GM19099 (cell line): ENCODE data around the gene BEND7.

Experiments
- POLR2A ChIP-seq: IDR thresholded peaks from 3 replicates; pipeline ENCODE4 v1.6.1; 2011; ENCODE audit warnings: low read depth; ENCODE audit not compliant: insufficient read length; ENCODE audit errors: extremely low read depth

BEND7 gene

DNA sequence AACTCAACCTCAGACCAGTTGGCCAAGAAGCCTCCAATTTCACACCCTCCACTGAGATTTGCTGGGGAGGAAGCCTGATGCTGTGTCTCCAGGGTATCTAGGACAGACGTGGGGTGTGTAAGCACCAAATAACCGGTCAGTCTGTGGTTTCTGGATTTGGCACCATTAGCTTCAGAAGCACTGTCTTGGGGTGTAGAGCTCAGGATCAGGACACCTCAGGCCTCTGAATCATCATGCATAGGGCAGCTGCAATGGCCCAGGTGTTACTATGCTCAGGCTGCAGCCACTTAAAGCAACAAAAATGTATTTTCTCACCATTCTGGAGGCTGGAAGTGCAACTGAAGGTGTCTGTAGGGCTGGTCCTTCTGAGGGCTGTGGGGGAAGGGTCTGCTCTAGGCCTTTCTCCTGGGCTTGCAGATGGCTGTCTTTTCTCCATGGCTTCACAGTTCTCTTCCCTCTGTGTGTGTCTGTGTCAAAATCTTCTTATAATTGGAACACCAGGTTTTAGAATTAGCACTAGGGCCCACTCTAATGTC is 107.4 kb downstream of the BEND7 start:
- no peak for TF ChIP-seq POLR2A

DNA sequence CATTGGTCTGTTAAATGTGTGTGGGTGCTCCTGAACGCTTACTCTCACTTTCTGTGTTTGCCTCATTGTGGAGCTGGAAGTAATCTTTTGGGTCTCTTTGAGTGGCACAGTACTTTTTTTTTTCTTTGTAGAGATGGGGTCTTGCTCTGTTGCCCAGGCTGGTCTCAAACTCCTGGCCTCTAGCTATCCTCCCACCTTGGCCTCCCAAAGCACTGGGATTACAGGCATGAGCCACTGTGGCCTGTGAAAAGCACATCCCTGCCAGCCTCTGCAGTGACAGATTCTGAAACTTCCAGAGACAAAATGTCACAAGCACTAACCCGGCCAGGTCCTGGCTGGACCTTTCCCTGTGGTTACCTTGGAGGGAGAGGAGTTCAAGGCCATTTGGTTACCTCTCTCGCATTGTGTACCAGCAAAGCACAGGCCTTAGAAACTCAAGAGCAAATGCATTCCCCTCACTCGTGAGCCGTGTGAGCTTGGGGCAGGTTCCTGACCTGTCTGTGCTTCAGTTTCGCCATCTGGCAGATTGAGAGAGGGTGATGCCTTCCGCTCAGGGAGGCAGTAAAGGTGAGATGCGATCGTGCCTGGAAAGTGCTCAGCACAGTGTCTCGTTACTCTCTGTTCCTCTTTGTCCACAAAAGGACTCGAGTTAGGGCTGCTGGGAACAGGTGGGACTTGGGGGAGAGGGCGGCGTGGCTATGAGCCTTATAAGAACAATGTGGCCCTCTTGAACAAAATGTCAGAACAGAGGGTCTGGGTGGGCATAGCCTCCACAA is 108.1 kb downstream of the BEND7 start:
- no peak for TF ChIP-seq POLR2A

DNA sequence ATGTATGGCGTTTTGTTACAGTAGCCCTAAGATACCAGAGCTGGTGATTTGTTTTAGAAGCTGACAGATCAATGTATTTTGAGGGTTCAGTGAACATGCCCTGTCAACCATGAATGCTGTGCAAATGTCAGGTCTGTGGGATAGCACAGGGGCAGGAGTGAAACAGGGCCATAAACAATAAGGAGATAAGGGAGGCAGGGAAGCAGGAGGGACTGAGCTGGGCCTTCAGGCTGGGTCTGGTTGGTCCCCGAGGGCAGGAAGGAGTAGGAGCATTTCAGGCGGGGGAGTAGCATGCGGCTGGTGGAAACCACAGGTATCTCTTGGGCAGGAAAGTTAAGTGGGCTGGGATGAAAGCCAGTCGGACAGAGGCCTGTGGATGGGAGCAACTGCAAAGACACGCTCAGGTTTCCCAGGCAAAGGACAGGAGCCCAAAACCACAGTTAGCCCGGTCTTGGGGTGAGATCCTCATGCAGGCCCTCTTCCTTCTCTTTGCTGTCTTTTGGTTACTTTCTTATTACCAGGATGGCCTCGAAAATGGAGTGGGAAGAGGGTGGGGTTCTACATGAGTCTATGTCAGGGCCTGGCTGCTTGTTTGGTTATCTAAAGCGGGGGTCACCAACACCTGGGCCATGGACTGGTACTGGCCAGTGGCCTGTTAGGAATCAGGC is 111.2 kb downstream of the BEND7 start:
- no peak for TF ChIP-seq POLR2A

DNA sequence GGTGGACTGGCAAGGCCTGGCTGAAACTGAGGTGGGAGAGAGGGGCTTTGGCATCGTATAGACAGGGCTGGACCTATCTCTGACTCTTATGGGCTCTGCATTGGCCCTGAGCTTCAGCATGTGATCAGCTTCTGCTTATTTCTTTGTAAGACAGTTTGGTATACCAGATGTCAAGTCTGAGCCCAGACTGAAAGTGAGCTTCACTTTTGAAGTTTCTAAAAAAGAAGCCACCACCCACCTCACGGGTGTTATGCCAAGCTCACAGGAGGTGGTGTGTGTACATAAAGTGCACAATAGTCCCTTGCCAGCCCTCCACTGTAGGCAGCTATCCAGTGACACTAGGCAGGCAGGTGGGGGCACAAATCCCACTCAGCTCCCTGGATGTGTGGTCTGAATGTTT is 112.1 kb downstream of the BEND7 start:
- no peak for TF ChIP-seq POLR2A

DNA sequence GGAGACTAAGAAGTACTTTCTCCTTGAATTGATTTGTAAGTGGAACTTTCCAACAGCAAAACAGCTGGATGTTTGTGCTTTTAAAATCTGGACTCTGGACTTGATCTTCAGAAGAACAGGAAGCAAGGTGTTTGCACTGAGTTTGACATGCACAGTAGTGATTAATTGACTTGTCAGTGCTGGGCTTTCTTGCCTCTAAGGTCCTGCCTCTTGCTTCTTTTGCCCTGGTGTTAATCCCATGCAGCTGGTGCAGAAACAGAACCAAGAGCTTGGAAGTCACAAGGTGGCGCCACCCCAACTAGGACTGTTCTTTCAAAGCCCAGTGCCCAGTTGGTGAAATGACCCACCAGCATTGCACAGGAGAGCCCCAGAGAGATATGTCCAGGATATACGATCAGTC is 114.0 kb downstream of the BEND7 start:
- TF ChIP-seq POLR2A, result no peak

DNA sequence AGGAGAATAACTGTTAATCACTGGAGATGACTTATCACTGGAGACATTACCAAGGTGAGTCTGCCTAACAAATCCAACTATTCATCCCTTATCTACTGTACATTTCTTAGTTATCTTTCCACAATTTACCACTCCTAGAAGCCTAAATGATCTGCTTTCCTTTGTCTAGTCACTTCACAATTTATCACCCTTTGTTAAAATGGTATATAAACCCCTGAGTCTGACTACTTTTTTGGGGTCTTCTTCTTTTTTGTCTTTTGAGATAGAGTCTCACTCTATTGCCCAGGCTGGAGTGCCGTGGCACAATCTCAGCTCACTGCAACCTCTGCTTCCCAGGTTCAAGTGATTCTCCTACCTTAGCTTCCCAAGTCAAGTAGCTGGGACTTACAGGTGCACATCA is 114.7 kb downstream of the BEND7 start:
- no peak for TF ChIP-seq POLR2A

DNA sequence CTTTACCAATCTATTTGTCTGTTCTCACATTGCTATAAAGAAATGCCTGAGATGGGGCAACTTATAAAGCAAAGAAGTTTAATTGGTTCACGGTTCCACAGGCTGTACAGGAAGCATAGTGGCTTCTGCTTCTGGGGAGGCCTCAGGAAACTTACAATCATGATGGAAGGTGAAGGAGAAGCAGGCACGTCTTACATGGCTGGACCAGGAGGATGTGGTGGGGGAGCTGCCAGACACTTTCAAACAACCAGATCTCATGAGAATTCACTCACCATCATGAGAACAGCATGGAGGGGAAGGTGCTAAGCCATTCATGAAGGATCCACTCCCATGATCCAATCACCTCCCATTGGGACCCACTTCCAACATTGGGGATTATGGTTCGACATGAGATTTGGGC is 115.9 kb downstream of the BEND7 start:
- TF ChIP-seq POLR2A, result no peak

DNA sequence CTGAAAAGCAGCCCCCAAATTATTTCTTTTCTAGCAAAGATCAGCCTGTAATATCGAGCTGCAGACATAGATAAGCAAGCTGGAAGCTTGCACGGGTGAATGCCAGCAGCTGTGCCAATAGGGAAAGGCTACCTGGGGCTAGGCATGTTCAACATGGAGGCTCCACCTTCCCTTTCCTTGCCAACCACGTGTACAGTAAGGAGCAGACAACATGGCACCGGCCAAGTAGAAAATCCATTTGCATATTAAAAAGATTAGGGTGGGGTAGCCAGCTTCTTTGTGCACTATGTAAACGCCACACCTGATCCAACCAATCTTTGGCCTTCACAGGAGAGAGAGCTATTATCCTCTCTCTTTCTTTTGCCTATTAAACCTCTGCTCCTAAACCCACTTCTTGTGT is 124.0 kb downstream of the BEND7 start:
- no peak for TF ChIP-seq POLR2A

DNA sequence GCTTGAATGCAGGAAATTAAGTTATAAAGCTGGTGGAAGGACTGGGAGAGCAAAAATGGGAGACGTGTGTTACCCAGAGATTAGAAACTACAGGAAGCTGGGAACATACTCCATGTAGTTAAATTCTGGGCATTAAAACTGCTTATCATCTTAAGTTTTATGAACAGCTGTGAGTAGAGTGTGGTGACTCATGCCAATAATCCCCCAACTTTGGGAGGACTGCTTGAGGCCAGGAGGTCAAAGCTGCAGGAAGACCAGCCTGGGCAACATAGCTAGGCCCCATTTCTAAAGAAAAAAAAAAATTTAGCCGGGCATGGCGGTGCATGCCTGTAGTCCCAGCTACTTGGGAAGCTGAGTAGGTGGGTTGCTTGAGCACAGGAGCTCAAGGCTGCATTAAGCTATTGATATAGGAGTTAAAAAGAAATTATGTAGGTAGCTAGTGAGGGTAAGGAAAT is 124.5 kb downstream of the BEND7 start:
- no peak for TF ChIP-seq POLR2A

DNA sequence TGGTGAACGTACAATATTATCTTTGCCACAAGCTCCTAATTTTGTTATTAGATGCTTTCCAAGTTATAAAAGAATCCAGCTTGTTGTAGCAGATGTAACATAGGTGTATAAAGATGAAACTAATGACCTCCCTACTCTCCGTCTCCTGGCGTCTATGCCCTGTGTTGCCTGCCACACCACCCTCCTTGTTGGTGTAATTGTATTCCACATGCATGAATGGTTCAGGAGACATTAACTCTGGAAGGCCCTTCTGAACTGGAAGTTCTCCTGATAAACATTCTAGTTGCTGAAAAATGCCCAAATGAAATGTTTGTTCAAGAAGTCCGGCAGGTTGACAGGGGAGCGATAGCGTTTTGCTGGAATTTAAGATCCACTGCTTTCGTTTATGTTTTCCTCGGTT is 126.8 kb downstream of the BEND7 start:
- no peak for TF ChIP-seq POLR2A

DNA sequence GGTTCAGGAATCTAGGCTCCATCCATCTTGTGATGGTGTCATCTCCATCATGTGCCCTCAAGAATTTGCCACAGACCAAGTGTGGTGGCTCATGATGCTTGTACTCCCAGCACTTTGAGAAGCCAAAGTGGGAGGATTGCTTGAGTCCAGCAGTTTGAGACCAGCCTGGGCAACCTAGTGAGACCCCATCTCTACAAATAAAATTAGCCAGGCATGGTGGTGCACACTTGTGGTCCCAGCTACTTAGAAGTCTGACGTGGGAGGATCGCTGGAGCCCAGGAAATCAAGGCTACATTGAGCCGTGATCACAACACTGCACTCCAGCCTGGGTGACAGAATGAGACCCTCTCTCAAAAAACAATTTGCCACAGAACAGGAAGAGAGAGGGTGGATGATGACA is 127.7 kb downstream of the BEND7 start:
- no peak for TF ChIP-seq POLR2A

DNA sequence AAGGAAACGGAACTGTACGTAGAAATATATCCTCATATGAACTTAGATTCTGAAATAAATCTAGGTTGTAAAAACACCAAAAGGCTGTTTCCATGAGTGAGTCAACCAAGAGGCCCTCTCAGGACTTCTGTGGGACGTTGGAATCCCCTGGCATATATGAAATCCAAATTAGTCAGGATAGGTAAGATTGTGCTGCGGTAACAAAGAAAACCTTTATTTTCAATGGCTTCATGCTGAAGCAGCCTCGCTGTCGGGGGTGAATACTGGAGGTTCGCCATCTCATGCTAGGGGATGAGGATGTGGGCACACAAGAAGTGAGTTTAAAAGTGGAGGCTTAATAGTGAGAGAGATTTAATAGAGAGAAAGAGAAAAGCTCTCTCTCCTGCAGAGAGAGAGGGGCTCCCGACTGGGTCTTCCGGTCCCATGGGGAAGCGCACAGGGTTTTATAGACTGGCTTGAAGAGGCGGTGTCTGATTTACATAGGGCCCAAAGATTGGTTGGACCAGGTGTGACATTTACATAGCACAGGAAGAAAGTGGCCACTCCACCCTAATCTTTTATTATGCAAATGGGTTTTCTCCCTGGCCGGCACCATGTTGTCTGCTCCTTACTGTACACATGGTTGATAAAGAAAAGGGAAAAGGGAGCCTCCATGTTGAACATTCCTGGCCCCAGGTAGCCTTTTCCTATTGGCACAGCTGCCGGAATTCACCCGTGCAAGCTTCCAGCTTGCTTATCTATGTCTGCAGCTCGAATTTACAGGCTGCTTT is 128.4 kb downstream of the BEND7 start:
- TF ChIP-seq POLR2A, result no peak

DNA sequence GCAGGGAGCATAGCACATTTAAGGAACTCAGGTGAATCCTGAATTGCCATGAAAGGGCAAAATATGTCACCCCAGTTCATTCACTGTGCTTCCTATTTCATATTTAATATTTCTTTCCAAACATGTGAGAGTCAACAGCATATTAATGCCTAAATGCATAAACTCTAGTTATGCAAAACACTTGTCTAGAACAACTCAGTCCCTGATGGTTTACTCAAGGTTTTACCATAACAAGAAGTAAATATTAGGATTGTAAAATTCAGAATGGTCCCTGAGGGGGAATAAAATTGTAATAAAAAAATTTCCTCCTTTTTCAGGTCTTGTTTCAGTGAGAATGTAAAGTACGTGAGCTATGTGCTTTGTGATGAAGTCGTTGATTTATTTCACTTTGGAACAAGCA is 129.1 kb downstream of the BEND7 start:
- TF ChIP-seq POLR2A, result no peak

DNA sequence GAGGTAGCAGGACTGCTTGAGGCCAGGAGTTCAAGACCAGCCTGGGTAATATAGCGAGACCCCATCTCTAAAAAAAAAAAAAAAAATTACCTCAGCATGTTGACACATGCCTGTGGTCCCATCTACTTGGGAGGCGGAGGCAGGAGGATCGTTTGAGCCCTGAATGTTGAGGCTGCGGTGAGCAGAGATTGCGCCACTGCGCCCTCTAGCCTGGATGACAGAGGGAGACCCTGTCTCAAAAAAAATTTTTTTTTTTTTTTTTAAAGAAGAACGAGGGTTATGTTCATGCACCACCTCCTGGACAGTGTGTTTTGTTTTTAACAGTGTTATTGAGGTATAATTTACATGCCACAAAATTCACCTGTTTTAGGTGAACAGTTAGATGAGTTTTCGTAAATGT is 129.6 kb downstream of the BEND7 start:
- no peak for TF ChIP-seq POLR2A

DNA sequence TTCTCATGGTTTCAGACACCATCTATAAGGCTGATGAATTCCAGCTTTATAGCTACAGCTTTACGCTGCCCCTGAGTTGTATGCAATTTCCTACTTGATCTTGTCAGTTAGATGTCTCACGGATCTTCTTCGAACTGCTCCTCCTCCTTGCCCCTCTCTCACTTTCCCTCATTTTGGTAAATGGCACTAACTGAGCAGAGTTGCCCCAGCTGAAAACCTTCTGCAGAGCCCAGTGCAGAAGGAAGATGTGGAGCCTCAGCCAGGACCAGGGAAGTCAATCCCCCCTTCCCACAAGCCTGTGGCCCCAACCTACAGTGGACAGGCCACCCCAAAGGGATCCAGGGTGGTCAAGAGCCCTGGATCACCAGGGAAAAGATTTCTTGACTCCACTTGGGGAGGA is 131.8 kb downstream of the BEND7 start:
- TF ChIP-seq POLR2A, result no peak
